ENCODE data around the gene LRFN5.

DNA sequence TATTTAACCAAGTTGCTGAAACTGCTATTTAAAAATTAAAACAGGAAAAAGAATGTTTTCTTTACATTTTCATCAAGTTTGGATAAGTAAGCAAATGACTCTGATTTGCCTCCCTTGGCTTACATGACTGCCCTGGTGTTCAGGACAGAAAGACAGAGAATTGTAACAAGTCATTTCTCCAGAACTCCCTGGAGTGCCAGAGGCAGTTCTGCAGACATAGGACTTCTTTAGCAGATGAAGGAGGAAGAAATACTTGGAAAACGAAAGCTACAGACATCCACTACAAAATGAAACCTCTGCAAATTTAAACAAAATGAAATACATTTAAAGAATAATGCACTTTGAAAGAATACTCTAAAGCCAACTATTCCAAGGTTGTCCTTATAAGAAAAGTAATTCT lies 253.9 kb downstream of the LRFN5 start:
- TF ChIP-seq, protein P1, sequence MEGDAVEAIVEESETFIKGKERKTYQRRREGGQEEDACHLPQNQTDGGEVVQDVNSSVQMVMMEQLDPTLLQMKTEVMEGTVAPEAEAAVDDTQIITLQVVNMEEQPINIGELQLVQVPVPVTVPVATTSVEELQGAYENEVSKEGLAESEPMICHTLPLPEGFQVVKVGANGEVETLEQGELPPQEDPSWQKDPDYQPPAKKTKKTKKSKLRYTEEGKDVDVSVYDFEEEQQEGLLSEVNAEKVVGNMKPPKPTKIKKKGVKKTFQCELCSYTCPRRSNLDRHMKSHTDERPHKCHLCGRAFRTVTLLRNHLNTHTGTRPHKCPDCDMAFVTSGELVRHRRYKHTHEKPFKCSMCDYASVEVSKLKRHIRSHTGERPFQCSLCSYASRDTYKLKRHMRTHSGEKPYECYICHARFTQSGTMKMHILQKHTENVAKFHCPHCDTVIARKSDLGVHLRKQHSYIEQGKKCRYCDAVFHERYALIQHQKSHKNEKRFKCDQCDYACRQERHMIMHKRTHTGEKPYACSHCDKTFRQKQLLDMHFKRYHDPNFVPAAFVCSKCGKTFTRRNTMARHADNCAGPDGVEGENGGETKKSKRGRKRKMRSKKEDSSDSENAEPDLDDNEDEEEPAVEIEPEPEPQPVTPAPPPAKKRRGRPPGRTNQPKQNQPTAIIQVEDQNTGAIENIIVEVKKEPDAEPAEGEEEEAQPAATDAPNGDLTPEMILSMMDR (IDR thresholded peaks at IDR 0.05; ENCODE audit: poor library complexity): no peak
- TF ChIP-seq EZH2phosphoT487 (IDR thresholded peaks at IDR 0.05; ENCODE audit: low read depth, severe bottlenecking, unreplicated experiment) (no peak), EZH2 (IDR thresholded peaks at IDR 0.05; ENCODE audit: borderline replicate concordance) (no peak)

Data from hepatocyte (in vitro differentiated cells).